GM18508 (cell line): ENCODE data around the gene CAB39L.
"Not testable (repeated sequence)": the region's sequence is repeated elsewhere in the genome, so short reads cannot be mapped to it uniquely, and the experiment has no call there.

Experiments
- ATAC-seq: cut with Tn5 transposase; IDR thresholded peaks from one replicate; pipeline ENCODE4 v1.9.1; 2021; ENCODE audit warnings: moderate number of reproducible peaks; ENCODE audit not compliant: insufficient read depth, unreplicated experiment

Gene CAB39L

DNA sequence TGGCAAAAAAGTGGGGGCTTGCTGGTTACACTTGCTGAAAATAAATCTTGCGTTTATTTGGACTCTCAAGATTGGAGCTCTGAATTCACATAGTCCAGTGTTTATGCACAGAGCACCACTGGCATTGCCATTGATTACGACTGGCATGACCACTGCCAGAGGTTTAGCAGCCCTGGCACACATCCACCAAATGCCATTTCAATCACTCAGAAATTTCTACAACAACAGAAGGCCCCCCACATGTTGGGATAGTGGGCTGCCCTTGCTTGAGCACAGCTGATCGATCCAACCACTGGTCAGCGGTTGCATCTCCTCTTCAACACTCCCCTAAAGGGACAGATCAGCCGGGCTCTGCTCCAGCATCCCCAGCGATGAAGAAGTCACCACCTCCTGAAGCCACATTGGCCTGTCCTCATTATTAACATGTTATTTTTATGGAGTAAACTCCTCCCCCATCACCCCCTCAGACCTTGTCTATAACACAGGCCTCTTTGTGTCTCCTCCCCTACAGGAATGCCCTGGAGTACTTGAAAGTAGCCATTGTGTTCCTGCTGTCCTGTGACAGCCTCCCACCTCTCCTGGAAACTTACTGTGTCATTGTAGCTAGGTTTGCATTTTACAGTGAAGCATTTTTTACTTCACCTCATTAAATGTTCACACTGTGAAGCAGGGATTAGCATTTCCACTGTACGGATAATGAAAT, 144.8 kb downstream of the CAB39L start:
- no peak for ATAC-seq

DNA sequence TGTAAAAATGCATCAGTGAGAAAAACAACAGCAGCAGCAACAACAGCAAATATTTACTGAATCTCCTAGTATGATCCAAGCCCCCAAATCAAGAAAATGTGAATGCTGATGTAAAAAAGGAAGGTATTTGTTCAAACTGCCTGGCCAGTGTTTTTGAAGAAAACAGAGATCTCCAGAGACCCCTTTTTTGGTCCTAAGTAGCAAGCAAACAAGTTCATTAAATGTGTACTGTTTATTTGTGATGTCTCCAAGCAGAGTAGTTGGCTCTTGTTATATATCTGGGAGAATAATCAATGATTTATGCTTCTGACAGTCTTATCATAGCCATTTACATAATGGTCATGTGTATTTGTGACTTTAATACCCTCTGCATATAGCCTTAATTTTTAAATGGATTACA, 145.4 kb downstream of the CAB39L start:
- no peak for ATAC-seq

DNA sequence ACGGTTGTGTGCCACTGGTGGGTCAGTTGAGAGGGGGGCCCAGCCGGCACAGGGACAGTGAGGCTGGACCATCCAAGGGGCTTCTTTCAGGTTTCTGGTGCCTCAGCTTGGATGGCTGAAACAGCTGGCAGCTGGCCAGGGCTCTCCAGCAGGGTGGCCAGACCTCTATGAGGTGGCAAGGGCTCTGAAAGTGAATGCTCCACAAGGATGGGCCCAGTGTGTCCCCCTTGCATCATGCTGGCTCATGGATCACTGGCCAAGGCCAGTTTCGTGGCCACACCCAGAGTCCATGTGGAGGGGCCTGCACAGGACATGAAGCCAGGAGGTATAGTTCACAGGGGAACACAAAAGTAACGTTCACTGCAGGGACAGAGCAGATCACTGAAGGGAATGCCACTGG, 146.5 kb downstream of the CAB39L start:
- no peak for ATAC-seq

DNA sequence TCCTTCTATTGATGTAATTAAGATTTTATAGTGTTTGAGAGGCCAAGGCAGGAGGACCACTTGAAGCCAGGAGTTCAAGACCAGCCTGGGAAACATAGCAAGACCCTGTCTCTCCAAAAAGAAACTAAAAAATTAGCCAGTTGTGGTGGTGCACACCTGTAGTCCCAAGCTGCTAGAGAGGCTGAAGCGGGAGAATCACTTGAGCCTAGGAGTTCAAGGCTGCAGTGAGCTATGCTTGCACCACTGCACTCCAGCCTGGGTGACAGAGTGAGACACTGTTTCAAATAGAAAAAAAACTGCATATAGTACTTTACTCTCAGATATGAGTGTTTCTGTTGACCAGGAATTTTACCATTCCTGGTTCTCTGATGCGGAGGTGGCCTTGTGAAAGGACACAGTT, 147.2 kb downstream of the CAB39L start:
- ATAC-seq, result no peak

DNA sequence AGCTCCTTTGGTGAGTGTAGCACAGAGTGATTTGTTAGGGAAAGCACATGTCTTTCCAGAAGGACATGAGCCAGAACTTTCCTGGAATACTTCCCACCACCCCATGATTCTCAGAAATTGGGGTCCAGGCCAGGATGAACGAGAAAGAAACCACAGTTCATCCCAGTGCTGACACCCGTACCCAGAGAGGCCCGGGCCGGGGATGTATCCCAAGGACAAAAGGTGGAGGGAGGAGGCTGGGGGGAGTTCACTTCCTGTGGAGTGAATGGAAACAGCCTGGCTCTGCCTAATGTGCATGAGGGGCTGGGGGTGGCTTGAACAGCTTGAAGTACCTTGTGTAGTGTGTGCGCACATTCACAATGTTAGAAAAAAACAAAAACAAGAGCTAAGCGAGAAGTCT, 148.6 kb downstream of the CAB39L start:
- ATAC-seq, result no peak

DNA sequence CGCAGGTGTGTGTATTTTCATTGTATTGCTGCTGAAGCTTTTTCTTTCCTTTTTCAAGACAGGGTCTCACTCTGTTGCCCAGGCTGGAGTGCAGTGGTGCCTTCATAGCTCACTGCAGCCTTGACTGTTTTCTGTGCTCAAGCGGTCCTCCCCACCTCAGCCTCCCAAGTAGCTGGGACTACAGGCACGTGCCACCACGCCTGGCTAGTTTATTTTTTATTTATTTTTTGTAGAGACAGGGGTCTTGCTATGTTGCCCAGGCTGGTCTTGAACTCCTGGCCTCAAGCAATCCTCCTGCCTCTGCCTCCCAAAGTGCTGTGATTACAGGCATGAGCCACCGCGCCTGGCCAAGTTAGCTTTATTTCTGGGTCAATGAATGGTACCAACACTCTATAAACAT, 149.1 kb downstream of the CAB39L start:
- ATAC-seq, result not testable (repeated sequence)

DNA sequence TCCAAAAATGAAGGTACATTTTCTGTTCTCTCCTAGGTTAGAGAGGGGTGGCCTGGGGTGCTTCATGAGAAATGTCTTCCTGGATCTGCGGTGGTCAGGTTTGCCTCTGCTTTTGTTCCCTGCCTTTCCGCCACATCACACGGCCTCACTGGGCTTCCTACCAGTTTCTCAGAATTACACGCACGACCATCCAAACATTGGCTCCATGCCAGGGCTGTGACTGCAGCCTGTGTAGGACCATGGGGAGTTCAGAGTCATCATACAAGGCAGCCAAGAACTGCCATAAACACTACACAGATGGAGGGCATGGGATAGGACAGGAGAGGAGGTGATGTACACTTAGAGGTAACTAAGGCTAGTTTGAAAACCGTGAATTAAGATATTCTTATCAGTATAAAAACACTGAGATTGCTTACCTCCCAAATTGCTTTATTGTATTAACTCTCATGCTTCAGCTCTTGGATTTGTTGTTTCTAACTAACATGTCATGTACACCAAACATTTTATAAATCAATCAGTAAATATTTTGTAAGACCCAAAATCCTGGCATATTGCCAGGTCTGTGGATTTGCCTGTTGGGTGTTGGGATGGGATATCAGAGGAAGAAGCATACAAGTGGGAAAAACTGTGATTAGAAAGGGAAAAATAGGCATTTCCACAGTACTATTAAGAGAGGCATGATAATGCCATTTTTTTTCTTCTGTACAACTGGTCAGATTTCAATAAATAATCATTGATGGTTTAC, 150.9 kb downstream of the CAB39L start:
- ATAC-seq, result no peak

DNA sequence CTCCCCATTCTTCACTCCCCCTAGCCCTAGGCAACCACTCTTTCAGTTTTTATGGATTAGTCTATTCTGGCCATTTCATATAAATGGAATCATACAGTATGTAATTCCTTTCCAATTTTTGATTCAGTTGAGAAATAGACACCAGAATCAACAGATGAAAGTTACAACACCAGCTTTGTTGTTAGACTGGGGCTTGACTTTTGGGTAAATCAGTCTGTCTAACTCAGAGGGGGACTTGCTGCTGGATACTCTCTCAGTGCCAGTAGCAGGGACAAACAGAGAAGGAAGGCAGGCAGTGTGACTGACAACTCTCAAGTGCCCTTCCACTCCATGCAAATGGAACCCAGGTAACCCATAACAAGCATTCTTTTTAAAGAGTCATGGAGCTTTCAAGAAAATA, 155.4 kb downstream of the CAB39L start:
- no peak for ATAC-seq

DNA sequence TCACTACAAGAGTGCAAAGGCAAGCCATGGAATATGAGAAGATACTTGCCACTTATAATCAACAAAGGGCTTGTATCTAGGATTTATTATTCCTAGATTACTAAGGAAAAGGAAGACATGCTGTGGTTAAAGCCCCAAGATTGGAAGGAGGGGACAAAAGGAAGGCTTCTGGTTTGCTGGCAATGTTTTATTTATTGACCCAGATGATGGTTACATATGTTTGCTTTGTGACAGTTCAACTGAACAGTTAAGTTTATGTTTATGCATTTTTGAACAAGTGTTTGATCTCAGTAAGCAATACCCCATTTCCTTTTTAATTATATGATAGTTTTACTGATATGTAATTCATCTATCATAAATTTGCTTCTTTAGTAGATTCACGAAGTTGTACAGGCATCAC, 155.9 kb downstream of the CAB39L start:
- ATAC-seq, result no peak

DNA sequence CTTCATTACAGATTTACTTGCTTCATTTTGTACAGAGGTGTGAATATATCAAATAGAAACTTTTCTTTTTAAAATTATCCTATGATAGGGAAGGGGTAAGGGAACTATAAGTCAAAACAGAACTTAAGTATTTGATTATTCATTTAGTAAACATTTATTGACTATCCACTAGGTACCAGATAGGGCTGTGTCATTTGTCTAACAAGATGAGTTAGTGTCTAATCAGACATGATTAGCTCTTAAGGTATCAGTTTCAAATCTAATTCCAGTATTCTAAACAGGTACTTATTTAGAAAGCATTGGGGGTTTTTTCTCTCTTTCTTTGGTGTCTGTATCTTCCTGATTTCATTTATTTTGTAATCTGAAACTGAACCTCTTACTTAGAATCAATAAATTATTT, 164.0 kb downstream of the CAB39L start:
- no peak for ATAC-seq

DNA sequence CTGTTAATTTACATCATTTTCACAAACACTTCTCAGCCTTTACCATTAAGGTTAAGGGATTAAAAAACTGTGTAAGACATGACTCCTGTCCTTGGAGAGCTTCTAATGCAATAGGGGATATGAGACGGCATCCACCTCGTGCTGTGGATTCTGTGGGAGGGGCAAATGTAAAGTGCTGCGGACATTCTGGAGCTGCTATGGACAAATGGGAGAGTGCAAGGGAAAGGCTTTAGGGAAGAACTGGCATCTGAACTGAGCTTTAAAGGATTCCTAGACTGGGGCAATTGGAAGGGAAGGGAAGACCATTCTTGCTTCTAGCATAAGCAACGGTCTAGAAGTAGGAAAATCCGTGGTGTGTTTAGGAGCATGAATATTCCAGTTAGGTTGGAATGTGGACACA, 164.8 kb downstream of the CAB39L start:
- no peak for ATAC-seq

DNA sequence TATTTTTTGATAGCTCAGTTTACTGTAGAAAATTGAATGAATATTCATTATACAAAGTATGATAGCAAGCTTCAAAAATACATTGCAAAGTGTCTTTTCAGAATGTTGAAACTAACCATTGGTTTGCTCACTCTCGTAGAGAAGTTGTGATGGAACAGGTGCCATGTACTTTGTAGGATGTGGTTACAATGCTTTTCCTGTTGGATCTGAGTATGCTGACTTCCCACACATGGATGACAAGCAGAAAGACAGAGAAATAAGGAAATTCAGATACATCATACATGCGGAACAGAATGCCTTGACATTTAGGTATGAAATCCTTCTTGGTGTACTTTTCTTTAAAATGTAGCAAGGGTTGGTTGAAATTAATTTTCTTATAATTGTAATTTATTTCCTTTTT, 165.7 kb downstream of the CAB39L start:
- ATAC-seq, result no peak

DNA sequence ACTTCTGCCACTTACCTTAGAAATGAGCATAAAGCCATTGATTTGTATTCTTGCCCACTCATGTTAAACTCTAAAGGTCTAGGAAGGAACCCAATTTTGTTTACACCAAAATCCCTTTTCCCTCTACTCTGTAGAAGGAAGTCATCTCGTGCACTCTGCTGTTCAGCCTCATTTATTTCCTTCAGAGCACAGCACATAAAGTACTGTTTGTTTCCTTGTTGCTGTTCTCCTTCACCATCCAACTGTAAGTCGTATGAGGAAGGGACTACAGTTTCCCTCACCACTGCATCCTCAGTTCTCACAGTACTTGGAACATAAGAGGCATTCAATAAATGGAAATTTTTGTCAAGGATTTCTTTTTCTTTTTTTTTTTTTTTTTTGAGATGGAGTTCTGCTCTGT, 171.6 kb downstream of the CAB39L start:
- no peak for ATAC-seq

DNA sequence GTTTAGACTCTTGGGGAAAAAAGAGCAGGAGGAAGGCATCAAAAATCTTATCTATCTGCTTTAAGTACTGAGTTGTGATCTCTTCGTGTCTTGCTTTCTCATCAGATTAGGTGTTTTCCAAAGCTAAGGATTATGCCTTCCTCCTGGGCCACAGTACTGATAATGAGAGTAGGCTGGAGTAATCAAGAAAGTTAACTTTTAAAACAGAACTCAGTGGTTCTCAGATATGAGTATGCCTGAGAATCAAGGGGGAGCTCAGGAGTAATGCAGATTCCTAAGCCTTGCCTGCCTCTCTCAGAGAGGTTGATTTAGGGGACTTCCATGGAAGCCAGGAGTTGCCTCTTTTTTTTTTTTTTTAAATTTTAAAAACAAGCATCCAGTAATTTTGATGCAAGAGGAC, 172.6 kb downstream of the CAB39L start:
- ATAC-seq, result no peak

DNA sequence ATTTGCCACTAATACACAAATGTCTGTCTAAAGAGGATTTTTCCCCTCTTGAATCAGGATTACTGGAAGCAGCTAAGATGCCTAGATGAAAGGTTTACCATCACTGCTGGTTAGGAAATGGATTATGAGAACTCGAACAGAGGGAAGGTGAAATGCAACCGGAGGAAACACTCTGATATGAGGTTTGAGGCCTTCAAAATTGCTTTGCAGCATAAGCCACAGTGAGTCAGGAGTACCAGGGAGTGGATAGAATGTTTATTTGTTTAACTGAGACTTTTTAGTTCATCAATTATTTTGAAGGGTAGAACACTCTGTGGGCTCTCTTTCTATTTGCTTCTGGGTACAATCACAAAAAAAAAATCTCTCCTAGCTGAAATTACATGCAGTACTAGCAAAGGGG, 178.0 kb downstream of the CAB39L start:
- no peak for ATAC-seq

DNA sequence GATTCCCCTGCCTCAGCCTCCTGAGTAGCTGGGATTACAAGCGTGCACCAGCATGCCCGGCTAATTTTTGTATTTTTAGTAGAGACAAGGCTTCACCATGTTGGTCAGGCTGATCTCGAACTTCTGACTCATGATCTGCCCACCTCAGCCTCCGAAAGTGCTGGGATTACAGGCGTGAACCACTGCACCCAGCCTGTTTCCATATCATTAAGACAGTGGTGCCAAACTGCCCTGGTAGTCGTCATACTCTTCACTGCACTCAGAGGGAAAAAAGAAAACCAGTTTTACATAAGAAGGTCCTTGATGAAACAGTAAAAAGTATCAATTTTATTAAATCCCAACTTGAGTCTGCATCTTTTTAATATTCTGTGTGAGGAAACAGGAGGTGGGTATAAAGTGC, 181.2 kb downstream of the CAB39L start:
- ATAC-seq, result no peak

DNA sequence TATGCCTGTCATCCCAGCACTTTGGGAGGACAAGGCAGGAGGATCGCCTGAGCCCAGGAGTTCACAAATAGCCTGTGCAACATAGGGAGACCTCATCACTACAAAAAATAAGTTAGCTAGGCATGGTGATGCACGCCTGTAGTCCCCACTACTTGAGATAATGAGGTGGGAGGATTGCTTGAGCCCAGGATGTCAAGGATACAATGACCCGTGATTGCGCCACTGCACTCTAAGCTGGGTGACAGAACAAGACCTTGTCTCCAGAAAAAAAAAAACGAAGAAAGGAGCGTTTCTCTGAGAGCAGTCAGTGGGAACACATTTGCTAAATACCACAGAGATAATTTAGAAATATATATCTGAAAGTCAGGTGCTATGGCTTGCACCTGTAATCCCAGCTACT, 184.3 kb downstream of the CAB39L start:
- no peak for ATAC-seq
